Stimulated activated naive CD8-positive, alpha-beta T cell treated with anti-CD3 and anti-CD28 coated beads, Interleukin-15, amount 100 ng/mL, for 72 hours (primary cell): Measurements from ENCODE around the gene C10orf105.

ENCODE experiments used
- ATAC-seq: fragments of 150-1000 bp; cut with Tn5 transposase; 2 replicates; pipeline ENCODE4 v1.10.0; 2021; ENCODE audit warnings: mild to moderate bottlenecking, moderate library complexity
- DNase-seq, 2 donors: peaks; one replicate each; pipeline ENCODE4 v3.0.0; 2021 to 2022
- H3K27ac Mint-ChIP-seq, 2 donors: one replicate each; pipeline ENCODE4 v1.8.0; 2022; ENCODE audit warnings: mild to moderate bottlenecking in 2 of 2, mixed read lengths in 2 of 2, moderate library complexity in 2 of 2
- H3K27me3 Mint-ChIP-seq: one replicate; pipeline ENCODE4 v1.8.0; 2022; ENCODE audit warnings: mixed read lengths
- H3K4me1 Mint-ChIP-seq: one replicate; pipeline ENCODE4 v1.8.0; 2022; ENCODE audit warnings: mild to moderate bottlenecking, mixed read lengths
- H3K4me3 Mint-ChIP-seq, 2 donors: one replicate each; pipeline ENCODE4 v1.8.0; 2022; ENCODE audit warnings: mild to moderate bottlenecking in 2 of 2, mixed read lengths in 2 of 2, moderate library complexity in 1 of 2
- H3K9me3 Mint-ChIP-seq, 2 donors: one replicate each; pipeline ENCODE4 v1.8.0; 2022; ENCODE audit warnings: mixed read lengths in 2 of 2

Gene C10orf105

GRCh38 chr10:71692598-71693306, 26.8 kb downstream of the C10orf105 start:
- Mint-ChIP-seq H3K27ac (no peak overlapping the region), H3K4me3 (no peak overlapping the region), H3K9me3 (peaks cover 7 to 8% of the 10 kb centered on the region in 2 donors), H3K4me1 (peaks cover 37% of the 10 kb centered on the region), H3K27me3 (no peaks in the 10 kb centered on the region)
- ATAC-seq (no peak), DNase-seq (no peak)

GRCh38 chr10:71691405-71691804, 28.2 kb downstream of the C10orf105 start:
- no peak for ATAC-seq
- H3K4me1 Mint-ChIP-seq = peaks cover 24% of the 10 kb centered on the region
- peaks cover 7 to 9% of the 10 kb centered on the region in 2 donors for H3K9me3 Mint-ChIP-seq
- no peak overlapping the region for H3K4me3 Mint-ChIP-seq
- no peaks in the 10 kb centered on the region for H3K27me3 Mint-ChIP-seq
- DNase-seq = no peak
- H3K27ac Mint-ChIP-seq = no peak overlapping the region

GRCh38 chr10:71690094-71690720, 29.4 kb downstream of the C10orf105 start:
- Mint-ChIP-seq H3K27me3 (no peaks in the 10 kb centered on the region), H3K4me3 (no peak overlapping the region), H3K4me1 (peaks cover 25% of the 10 kb centered on the region), H3K9me3 (peaks cover 7 to 9% of the 10 kb centered on the region in 2 donors), H3K27ac (peak overlapping the region in 1 of 2 donors; percentile 22)
- DNase-seq (no peak), ATAC-seq (no peak)

GRCh38 chr10:71688256-71688655, 31.3 kb downstream of the C10orf105 start:
- ATAC-seq (no peak), DNase-seq (no peak)
- Mint-ChIP-seq H3K9me3 (peaks cover 7 to 9% of the 10 kb centered on the region in 2 donors), H3K4me1 (peaks cover 23% of the 10 kb centered on the region), H3K4me3 (peak overlapping the region in 1 of 2 donors; percentile 5), H3K27me3 (no peaks in the 10 kb centered on the region), H3K27ac (peak overlapping the region in 1 of 2 donors; percentile 57)

- H3K9me3 Mint-ChIP-seq = peaks cover 7 to 9% of the 10 kb centered on the region in 2 donors
- H3K27me3 Mint-ChIP-seq = no peaks in the 10 kb centered on the region
- H3K27ac Mint-ChIP-seq = no peak overlapping the region
- peaks cover 25% of the 10 kb centered on the region for H3K4me1 Mint-ChIP-seq
- H3K4me3 Mint-ChIP-seq = no peak overlapping the region
- DNase-seq (no peak), ATAC-seq (no peak)
These were observed 32.1 kb downstream of the C10orf105 start for GRCh38 chr10:71687480-71687879.

- Mint-ChIP-seq H3K4me1 (peaks cover 25% of the 10 kb centered on the region), H3K4me3 (no peak overlapping the region), H3K27ac (no peak overlapping the region)
These were observed 32.5 kb downstream of the C10orf105 start for GRCh38 chr10:71687077-71687476.

GRCh38 chr10:71685554-71686232, 33.9 kb downstream of the C10orf105 start:
- peaks cover 25% of the 10 kb centered on the region for H3K4me1 Mint-ChIP-seq
- ATAC-seq = no peak
- DNase-seq = no peak
- H3K9me3 Mint-ChIP-seq = peaks cover 7 to 9% of the 10 kb centered on the region in 2 donors
- no peak overlapping the region for H3K27ac Mint-ChIP-seq
- no peaks in the 10 kb centered on the region for H3K27me3 Mint-ChIP-seq
- H3K4me3 Mint-ChIP-seq = no peak overlapping the region

More at GRCh38 chr10:71687077-71687476, 32.5 kb downstream of the C10orf105 start:
- no peak for DNase-seq
- ATAC-seq = no peak
- H3K9me3 Mint-ChIP-seq = peaks cover 7 to 9% of the 10 kb centered on the region in 2 donors
- no peaks in the 10 kb centered on the region for H3K27me3 Mint-ChIP-seq

- H3K27ac Mint-ChIP-seq = no peak overlapping the region
- ATAC-seq (peak; percentile 68), DNase-seq (no peak)
- H3K4me1 Mint-ChIP-seq = peaks cover 25% of the 10 kb centered on the region
- H3K27me3 Mint-ChIP-seq = no peaks in the 10 kb centered on the region
- H3K9me3 Mint-ChIP-seq = peaks cover 7 to 9% of the 10 kb centered on the region in 2 donors
- H3K4me3 Mint-ChIP-seq = no peak overlapping the region
These were observed 35.0 kb downstream of the C10orf105 start for GRCh38 chr10:71684356-71685173.

GRCh38 chr10:71683301-71683700, 36.3 kb downstream of the C10orf105 start:
- Mint-ChIP-seq H3K9me3 (peaks cover 5 to 6% of the 10 kb centered on the region in 2 donors), H3K4me3 (no peak overlapping the region), H3K27me3 (no peaks in the 10 kb centered on the region), H3K27ac (no peak overlapping the region), H3K4me1 (peaks cover 25% of the 10 kb centered on the region)
- ATAC-seq = no peak
- no peak for DNase-seq

- H3K9me3 Mint-ChIP-seq = no peaks in the 10 kb centered on the region
- no peak for ATAC-seq
- H3K27me3 Mint-ChIP-seq = no peaks in the 10 kb centered on the region
- no peak overlapping the region for H3K27ac Mint-ChIP-seq
- H3K4me1 Mint-ChIP-seq = peaks cover 25% of the 10 kb centered on the region
- DNase-seq = no peak
- no peak overlapping the region for H3K4me3 Mint-ChIP-seq
These were observed 37.6 kb downstream of the C10orf105 start for GRCh38 chr10:71681977-71682376.

- Mint-ChIP-seq H3K27ac (no peak overlapping the region), H3K4me3 (no peak overlapping the region), H3K4me1 (peaks cover 14% of the 10 kb centered on the region), H3K27me3 (no peaks in the 10 kb centered on the region), H3K9me3 (no peaks in the 10 kb centered on the region)
- DNase-seq = no peak
- ATAC-seq = no peak
These were observed 40.2 kb downstream of the C10orf105 start for GRCh38 chr10:71679425-71679824.

- DNase-seq = no peak
- no peak overlapping the region for H3K4me3 Mint-ChIP-seq
- no peak overlapping the region for H3K27ac Mint-ChIP-seq
These were observed 41.3 kb downstream of the C10orf105 start for GRCh38 chr10:71678057-71678805.

GRCh38 chr10:71677261-71677660, 42.3 kb downstream of the C10orf105 start:
- H3K4me3 Mint-ChIP-seq = no peak overlapping the region
- no peak for ATAC-seq
- no peak for DNase-seq
- H3K27ac Mint-ChIP-seq = no peak overlapping the region
- no peaks in the 10 kb centered on the region for H3K9me3 Mint-ChIP-seq
- H3K27me3 Mint-ChIP-seq = no peaks in the 10 kb centered on the region
- no peaks in the 10 kb centered on the region for H3K4me1 Mint-ChIP-seq

More at GRCh38 chr10:71678057-71678805, 41.3 kb downstream of the C10orf105 start:
- no peaks in the 10 kb centered on the region for H3K9me3 Mint-ChIP-seq
- no peak for ATAC-seq
- no peaks in the 10 kb centered on the region for H3K27me3 Mint-ChIP-seq
- H3K4me1 Mint-ChIP-seq = peaks cover 2% of the 10 kb centered on the region

- Mint-ChIP-seq H3K4me3 (no peak overlapping the region), H3K9me3 (no peaks in the 10 kb centered on the region), H3K27ac (no peak overlapping the region), H3K27me3 (no peaks in the 10 kb centered on the region), H3K4me1 (no peaks in the 10 kb centered on the region)
- ATAC-seq (no peak), DNase-seq (no peak)
These were observed 44.1 kb downstream of the C10orf105 start for GRCh38 chr10:71675295-71675970.
